T-helper 1 cell treated with Interleukin-12 subunit alpha and Interleukin-12 subunit beta and Interleukin-4 antibody, amounts not matched to agents 30 μg/mL and 1 μg/mL, for 36 hours (primary cell): Measurements from ENCODE around the gene OR4N2.
"Not testable (repeated sequence)": the region's sequence is repeated elsewhere in the genome, so short reads cannot be mapped to it uniquely, and the experiment has no call there.

Source experiments
- H3K27ac Mint-ChIP-seq: one replicate; pipeline ENCODE4 v1.8.0; 2021; ENCODE audit warnings: mild to moderate bottlenecking, mixed read lengths
- H3K27me3 Mint-ChIP-seq: one replicate; pipeline ENCODE4 v1.8.0; 2021; ENCODE audit warnings: low read depth, mixed read lengths
- H3K36me3 Mint-ChIP-seq: one replicate; pipeline ENCODE4 v1.8.0; 2021; ENCODE audit warnings: low read depth, mixed read lengths
- H3K4me1 Mint-ChIP-seq: one replicate; pipeline ENCODE4 v1.8.0; 2021; ENCODE audit warnings: low read depth, mixed read lengths
- H3K4me3 Mint-ChIP-seq: one replicate; pipeline ENCODE4 v1.8.0; 2021; ENCODE audit warnings: mild to moderate bottlenecking, moderate library complexity, mixed read lengths
- H3K9me3 Mint-ChIP-seq: one replicate; pipeline ENCODE4 v1.8.0; 2021; ENCODE audit warnings: mixed read lengths

Gene OR4N2

DNA sequence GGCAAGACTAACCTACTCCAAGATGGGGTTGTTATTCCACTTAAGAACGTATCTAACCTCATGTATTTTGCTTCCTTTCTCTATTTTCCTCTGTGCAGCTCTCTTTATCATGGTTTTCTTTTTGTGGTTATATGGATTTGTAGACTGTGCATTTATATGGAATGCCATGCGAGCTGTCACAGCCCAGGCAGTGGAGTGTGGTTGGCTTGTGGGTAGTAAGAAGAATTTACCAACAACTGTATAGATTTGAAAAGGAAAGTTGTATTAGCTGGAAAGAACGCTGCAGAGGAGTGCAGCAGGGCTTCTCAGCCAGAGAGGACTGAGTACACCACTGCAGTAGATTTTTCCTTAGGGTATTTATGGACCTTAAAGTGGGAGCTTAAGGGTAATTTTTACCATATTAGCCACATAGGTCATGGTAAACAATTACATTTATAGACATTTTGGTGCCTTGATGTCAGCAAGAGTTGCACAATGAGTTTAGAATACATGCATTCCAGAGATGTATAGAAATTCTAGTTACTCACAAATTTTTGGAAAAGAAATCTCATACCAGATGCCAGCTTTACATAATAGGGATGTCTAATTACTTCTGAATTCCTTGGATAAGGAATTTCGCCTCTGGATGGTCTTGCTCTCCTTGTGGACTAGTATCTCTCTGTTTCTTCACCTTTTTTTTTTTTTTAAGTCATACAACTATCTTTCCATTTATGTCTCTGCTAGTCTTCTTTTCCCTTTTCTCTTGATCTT is 9.8 kb downstream of the OR4N2 start:
- H3K27ac Mint-ChIP-seq, H3K4me1 Mint-ChIP-seq, H3K27me3 Mint-ChIP-seq, H3K4me3 Mint-ChIP-seq, H3K36me3 Mint-ChIP-seq: not testable (repeated sequence)
- H3K9me3 Mint-ChIP-seq, result peaks cover 15% of the 10 kb centered on the region

DNA sequence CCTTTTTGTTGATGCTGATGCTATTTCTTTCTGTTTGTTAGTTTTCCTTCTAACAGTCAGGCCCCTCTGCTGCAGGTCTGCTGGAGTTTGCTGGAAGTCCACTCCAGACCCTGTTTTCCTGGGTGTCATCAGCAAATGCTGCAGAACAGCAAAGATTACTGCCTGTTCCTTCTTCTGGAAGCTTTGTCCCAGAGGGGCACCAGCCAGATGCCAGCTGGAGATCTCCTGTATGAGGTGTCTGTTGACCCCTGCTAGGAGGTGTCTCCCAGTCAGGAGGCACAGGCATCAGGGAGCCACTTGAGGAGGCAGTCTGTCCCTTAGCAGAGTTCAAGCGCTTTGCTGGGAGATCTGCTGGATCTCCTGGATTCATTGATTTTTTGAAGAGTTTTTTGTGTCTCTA is 16.3 kb downstream of the OR4N2 start:
- H3K4me3 Mint-ChIP-seq, H3K27me3 Mint-ChIP-seq, H3K9me3 Mint-ChIP-seq, H3K36me3 Mint-ChIP-seq, H3K4me1 Mint-ChIP-seq, H3K27ac Mint-ChIP-seq: not testable (repeated sequence)

DNA sequence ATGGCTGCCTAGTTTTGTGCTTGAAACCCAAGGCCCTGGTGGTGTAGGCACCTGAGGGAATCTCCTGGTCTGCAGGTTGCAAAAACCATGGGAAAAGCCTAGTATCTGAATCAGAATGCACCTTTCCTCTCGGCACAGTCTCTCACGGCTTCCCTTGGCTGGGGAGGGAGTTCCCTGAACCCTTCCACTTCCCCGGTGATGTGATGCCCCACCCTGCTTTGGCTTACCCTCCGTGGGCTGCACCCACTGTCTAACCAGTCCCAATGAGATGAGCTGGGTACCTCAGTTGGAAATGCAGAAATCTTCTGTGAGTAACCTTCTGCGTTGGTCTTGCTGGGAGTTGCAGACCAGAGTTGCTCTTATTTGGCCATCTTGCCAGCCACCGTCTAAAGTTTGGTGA is 17.4 kb downstream of the OR4N2 start:
- not testable (repeated sequence) for H3K4me3 Mint-ChIP-seq, H3K9me3 Mint-ChIP-seq, H3K27ac Mint-ChIP-seq, H3K4me1 Mint-ChIP-seq, H3K36me3 Mint-ChIP-seq, H3K27me3 Mint-ChIP-seq

DNA sequence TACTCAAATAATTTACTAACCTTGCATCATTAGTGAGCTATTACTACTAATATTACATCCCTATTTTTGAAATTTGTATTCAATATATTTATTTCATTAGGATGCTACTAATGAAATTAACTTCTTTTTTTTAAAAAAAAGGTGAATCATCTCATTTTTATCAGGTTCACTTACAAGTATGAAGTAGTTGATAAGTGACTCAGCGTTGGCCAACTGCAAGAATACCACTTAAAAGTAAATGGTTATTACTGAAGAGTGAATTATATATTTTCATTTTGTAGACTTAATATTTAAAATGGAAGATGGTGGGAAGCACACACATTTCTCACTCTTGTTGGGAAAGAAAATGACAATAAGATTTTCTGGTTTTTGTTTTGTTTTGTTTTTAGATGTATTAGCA is 19.6 kb downstream of the OR4N2 start:
- Mint-ChIP-seq H3K9me3 (peaks cover 6% of the 10 kb centered on the region), H3K36me3 (no peaks in the 10 kb centered on the region), H3K4me1 (no peaks in the 10 kb centered on the region), H3K4me3 (no peak overlapping the region), H3K27me3 (no peaks in the 10 kb centered on the region), H3K27ac (no peak overlapping the region)

DNA sequence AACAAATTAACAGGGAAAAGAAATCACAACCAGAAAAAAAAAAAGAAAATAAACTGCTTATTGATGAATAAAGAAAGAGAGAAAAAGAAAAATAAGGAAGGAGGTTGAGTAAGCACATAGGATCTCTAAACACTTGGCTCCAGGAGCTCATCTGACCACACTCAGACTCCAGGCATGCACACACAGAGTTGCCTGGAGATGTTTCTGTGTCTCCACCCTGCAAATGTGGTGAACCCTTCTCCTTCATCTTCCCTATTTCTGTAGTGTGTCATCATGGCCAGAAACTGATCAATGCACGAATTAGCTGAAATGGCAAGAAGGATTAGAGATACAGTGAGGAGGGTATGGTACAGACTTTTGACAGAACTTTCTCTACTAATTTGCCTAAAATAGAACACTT is 20.2 kb downstream of the OR4N2 start:
- H3K36me3 Mint-ChIP-seq, result no peaks in the 10 kb centered on the region
- no peaks in the 10 kb centered on the region for H3K27me3 Mint-ChIP-seq
- no peak overlapping the region for H3K27ac Mint-ChIP-seq
- H3K9me3 Mint-ChIP-seq, result peaks cover 6% of the 10 kb centered on the region
- H3K4me1 Mint-ChIP-seq, result no peaks in the 10 kb centered on the region
- no peak overlapping the region for H3K4me3 Mint-ChIP-seq

DNA sequence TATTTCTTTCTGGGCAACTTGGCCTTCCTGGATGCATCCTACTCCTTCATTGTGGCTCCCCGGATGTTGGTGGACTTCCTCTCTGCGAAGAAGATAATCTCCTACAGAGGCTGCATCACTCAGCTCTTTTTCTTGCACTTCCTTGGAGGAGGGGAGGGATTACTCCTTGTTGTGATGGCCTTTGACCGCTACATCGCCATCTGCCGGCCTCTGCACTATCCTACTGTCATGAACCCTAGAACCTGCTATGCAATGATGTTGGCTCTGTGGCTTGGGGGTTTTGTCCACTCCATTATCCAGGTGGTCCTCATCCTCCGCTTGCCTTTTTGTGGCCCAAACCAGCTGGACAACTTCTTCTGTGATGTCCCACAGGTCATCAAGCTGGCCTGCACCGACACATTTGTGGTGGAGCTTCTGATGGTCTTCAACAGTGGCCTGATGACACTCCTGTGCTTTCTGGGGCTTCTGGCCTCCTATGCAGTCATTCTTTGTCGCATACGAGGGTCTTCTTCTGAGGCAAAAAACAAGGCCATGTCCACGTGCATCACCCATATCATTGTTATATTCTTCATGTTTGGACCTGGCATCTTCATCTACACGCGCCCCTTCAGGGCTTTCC is 24.2 kb downstream of the OR4N2 start:
- H3K4me3 Mint-ChIP-seq, H3K27me3 Mint-ChIP-seq, H3K36me3 Mint-ChIP-seq, H3K4me1 Mint-ChIP-seq, H3K9me3 Mint-ChIP-seq, H3K27ac Mint-ChIP-seq: not testable (repeated sequence)

DNA sequence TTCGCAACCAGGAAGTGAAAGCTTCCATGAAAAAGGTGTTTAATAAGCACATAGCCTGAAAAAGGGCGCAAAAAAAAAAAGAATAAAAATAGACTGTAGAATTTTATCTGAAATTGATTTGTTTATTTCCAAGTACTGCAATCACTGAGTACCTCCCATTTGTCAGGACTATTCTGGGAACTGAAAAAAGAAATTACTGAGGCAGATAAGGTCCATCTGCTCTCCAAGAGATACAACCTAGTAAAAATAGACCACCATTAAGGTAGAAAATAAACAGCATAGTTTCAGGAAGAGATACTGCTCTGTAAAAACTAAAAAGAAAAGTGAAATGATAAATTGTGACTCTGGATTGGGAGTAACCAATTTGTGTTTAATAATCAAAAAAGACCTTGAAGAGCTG is 24.7 kb downstream of the OR4N2 start:
- Mint-ChIP-seq H3K9me3 (peaks cover 4% of the 10 kb centered on the region), H3K4me1 (no peaks in the 10 kb centered on the region), H3K36me3 (no peaks in the 10 kb centered on the region), H3K27ac (no peak overlapping the region), H3K4me3 (no peak overlapping the region), H3K27me3 (no peaks in the 10 kb centered on the region)

DNA sequence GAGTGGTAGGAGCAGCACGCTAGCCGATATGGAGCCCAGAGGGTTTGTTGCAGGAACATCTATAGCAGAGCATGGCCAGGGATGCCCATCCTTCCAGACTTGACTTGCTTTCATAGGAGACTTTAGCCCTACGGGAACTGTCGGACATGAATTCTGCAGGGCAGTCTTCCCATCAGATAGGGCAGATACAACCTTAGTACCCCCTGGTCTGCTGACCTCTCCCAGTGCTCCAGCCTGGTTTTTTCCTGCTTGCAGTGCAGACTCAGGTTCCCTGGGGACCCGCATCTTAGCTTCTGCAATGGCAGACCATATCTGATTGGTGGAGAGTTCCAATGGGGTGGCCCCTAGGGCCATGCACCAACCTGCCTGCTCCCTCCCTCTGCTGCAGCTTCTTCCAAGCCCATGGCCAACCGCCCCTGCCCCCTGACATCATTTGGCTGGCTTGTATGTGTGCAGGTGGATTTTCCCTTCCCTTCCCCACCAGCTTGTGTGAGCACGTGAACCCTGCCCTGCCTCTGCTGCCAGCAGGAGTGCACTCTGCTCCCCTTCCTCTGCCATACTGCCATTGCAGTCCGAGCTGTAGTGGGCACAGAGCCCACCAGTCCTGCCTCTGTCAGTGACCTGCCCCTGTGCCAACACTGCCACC is 30.8 kb downstream of the OR4N2 start:
- not testable (repeated sequence) for H3K4me1 Mint-ChIP-seq, H3K9me3 Mint-ChIP-seq, H3K27me3 Mint-ChIP-seq, H3K27ac Mint-ChIP-seq, H3K36me3 Mint-ChIP-seq, H3K4me3 Mint-ChIP-seq

DNA sequence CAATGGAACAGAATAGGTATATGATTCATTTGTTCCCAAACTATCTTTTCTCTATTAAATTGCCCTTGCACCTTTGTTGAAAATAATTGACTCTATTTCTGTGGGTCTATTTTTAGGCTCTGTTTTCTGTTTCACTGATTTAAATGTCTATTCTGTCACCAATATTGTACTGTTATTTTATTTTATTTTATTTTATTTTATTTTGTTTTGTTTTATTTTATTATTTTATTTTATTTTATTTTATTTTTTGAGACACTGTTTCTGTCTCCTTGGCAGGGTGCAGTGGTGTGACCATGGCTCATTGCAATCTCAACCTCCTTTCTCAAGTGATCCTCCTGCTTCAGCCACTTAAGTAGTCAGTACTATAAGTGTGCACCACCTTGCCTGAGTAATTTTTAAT is 34.9 kb downstream of the OR4N2 start:
- Mint-ChIP-seq H3K27me3 (no peaks in the 10 kb centered on the region), H3K9me3 (peaks cover 4% of the 10 kb centered on the region), H3K27ac (no peak overlapping the region)

DNA sequence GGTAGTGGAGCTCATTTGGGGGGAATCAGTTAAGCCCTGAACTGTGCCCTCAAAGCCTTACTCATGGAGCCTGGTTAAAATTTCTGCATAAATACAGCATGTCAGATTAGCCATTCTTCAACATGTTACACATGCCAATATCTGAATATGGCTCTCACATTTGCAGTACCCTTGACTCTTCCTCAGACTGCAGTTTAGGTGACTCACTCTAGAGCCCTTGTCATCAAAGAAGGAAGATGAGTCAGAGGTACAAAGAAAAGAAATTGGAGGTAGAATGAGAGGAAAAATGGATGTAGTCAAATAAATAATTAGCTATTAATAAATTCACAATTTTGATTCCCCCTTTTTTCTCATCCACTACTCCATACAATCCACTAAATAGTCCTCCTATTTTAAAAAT is 47.8 kb downstream of the OR4N2 start:
- Mint-ChIP-seq H3K36me3 (no peaks in the 10 kb centered on the region), H3K4me1 (no peaks in the 10 kb centered on the region), H3K27ac (no peak overlapping the region), H3K4me3 (no peak overlapping the region), H3K27me3 (no peaks in the 10 kb centered on the region), H3K9me3 (peaks cover 3% of the 10 kb centered on the region)

More for the DNA sequence above, 34.9 kb downstream of the OR4N2 start:
- Mint-ChIP-seq H3K36me3 (no peaks in the 10 kb centered on the region), H3K4me1 (no peaks in the 10 kb centered on the region), H3K4me3 (no peak overlapping the region)

DNA sequence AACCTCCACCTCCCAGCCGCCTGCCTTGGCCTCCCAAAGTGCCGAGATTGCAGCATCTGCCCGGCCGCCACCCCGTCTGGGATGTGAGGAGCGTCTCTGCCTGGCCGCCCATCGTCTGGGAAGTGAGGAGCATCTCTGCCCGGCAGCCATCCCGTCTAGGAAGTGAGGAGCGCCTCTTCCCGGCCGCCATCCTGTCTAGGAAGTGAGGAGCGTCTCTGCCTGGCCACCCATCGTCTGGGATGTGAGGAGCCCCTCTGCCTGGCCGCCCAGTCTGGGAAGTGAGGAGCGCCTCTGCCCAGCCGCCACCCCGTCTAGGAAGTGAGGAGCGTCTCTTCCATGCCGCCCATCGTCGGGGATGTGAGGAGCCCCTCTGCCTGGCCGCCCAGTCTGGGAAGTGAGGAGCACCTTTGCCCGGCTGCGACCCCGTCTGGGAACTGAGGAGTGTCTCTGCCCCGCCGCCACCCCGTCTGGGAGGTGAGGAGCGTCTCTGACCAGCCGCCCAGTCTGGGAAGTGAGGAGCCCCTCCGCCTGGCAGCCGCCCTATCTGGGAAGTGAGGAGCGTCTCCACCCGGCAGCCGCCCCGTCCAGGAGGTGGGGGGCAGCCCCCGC is 62.6 kb downstream of the OR4N2 start:
- not testable (repeated sequence) for H3K4me3 Mint-ChIP-seq, H3K9me3 Mint-ChIP-seq, H3K27ac Mint-ChIP-seq, H3K36me3 Mint-ChIP-seq, H3K4me1 Mint-ChIP-seq, H3K27me3 Mint-ChIP-seq

DNA sequence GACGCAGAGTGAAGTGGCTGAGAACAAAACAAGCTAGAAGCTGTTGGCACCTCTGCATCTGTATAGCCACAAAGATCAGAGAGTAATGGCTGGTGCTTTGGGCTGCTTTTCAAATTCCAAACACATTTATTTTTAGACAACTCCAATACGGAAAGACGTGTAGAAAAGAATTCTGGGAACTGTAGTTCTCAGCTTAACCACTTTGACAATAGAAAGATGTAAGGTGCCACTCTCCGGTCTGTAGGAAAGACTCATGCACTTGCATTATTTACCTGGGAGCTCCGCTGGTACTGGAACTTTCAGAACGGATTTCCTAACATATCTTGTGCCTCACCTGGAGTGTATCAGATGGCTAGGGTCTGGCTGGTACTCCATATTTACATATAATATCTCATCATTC is 69.6 kb downstream of the OR4N2 start:
- Mint-ChIP-seq H3K36me3 (no peaks in the 10 kb centered on the region), H3K4me3 (no peak overlapping the region), H3K27me3 (no peaks in the 10 kb centered on the region), H3K27ac (no peak overlapping the region), H3K4me1 (no peaks in the 10 kb centered on the region), H3K9me3 (no peaks in the 10 kb centered on the region)

DNA sequence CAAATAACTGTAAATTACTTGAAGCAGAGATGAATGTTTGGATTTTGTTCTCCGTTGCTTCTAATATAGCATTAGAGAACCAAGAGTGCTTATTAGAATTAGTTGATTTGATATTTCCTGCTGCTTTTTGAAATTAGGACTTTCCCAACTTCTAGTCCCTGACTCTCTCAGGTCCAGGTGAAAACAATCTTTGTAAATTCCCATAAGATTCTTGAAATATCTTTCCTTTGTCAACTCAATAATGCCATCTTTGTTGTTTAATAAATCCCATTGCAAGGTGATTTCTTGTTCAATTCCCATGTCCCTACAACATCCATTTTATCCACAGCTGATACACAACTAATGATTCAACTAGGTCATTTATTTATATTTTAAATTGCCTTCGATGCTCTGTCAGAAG is 71.3 kb downstream of the OR4N2 start, which contains the start of gene OR4K2:
Gene OR4K2, plus strand, starts transcription at position 301 of the 400 bp plus-strand sequence. CDS start 1,126 bp downstream, outside the sequence.
- Mint-ChIP-seq H3K4me3 (no peak within 1 kb of the TSS), H3K27me3 (no peaks in the 10 kb centered on the region)

DNA sequence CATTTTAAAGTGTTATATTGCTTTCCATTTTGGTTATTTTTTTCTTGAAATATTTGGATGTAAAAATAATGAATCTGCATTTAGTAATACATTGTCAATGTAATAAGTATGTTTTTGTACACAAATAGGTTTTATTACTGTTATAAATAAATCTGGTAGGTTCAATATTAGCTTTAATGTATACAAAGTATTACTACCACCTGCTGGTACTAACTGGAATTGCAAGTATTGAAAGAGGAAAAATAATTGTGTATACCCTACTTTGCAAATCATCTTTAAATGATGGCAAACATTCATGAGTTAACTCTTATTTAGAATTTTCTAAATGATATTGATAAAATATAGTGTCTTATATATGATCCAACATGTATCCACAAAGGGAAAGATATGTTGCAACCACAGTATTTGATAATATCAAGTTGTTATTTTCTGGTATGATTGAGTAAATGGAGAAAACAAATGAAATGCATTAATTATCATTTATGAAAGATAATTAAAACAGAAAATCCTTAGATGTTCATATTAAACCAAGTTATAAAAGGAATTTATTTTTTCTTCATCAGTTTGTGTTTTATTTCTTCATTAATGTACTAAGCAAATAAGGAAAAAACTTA is 74.6 kb downstream of the OR4N2 start:
- no peaks in the 10 kb centered on the region for H3K36me3 Mint-ChIP-seq
- no peaks in the 10 kb centered on the region for H3K27me3 Mint-ChIP-seq
- no peaks in the 10 kb centered on the region for H3K4me1 Mint-ChIP-seq
- no peak overlapping the region for H3K4me3 Mint-ChIP-seq
- no peaks in the 10 kb centered on the region for H3K9me3 Mint-ChIP-seq
- H3K27ac Mint-ChIP-seq, result no peak overlapping the region

More for the DNA sequence above, 71.3 kb downstream of the OR4N2 start, which contains the start of gene OR4K2:
- no peaks in the 10 kb centered on the region for H3K36me3 Mint-ChIP-seq
- H3K27ac Mint-ChIP-seq, result no peak within 1 kb of the TSS
- H3K4me1 Mint-ChIP-seq, result no peaks in the 10 kb centered on the region
- H3K9me3 Mint-ChIP-seq, result no peaks in the 10 kb centered on the region
